Activated CD8-positive, alpha-beta memory T cell treated with anti-CD3 and anti-CD28 coated beads, Interleukin-2, amount 10 ng/mL, durations not matched to agents 7 days and 5 days (primary cell): ENCODE results near the gene AVPI1. TPM values are rescaled to one million over a fixed set of nuclear protein-coding genes. Genes with fewer than 3 reads are reported as not detected.
"Not testable (repeated sequence)": the region's sequence is repeated elsewhere in the genome, so short reads cannot be mapped to it uniquely, and the experiment has no call there.

ENCODE experiments used
- ATAC-seq: fragments of 150-1000 bp; cut with Tn5 transposase; one replicate; pipeline ENCODE4 v1.10.0; 2021; ENCODE audit warnings: moderate library complexity
- CTCF ChIA-PET: fragments of 350-600 bp; sonication (Branson Sonifier 250); formaldehyde crosslinking; loops from one replicate; lab custom pipeline; 2021; ENCODE audit warnings: antibody characterized with exemption; lab: Charles Lee
- DNase-seq: peaks from one replicate; pipeline ENCODE4 v3.0.0-alpha.2; 2020
- H3K27ac Mint-ChIP-seq: one replicate; pipeline ENCODE4 v1.8.0; 2021; ENCODE audit warnings: mild to moderate bottlenecking, mixed read lengths
- H3K27me3 Mint-ChIP-seq: one replicate; pipeline ENCODE4 v1.8.0; 2021; ENCODE audit warnings: mixed read lengths
- H3K36me3 Mint-ChIP-seq: one replicate; pipeline ENCODE4 v1.8.0; 2021; ENCODE audit warnings: mild to moderate bottlenecking, mixed read lengths
- H3K4me1 Mint-ChIP-seq: one replicate; pipeline ENCODE4 v1.8.0; 2021; ENCODE audit warnings: mixed read lengths
- H3K4me3 Mint-ChIP-seq: one replicate; pipeline ENCODE4 v1.8.0; 2021; ENCODE audit warnings: mild to moderate bottlenecking, moderate library complexity, mixed read lengths
- H3K9me3 Mint-ChIP-seq: one replicate; pipeline ENCODE4 v1.8.0; 2022; ENCODE audit warnings: low read depth, mixed read lengths
- total RNA-seq, 2 experiments: library from RNA; stranded (reverse); gene quantifications; one replicate each; pipeline ENCODE4 v1.2.3, GENCODE V29; 2021

AVPI1 gene
- total RNA-seq, 2 experiments from 2014 or later = 1.8 to 1.9 TPM

DNA sequence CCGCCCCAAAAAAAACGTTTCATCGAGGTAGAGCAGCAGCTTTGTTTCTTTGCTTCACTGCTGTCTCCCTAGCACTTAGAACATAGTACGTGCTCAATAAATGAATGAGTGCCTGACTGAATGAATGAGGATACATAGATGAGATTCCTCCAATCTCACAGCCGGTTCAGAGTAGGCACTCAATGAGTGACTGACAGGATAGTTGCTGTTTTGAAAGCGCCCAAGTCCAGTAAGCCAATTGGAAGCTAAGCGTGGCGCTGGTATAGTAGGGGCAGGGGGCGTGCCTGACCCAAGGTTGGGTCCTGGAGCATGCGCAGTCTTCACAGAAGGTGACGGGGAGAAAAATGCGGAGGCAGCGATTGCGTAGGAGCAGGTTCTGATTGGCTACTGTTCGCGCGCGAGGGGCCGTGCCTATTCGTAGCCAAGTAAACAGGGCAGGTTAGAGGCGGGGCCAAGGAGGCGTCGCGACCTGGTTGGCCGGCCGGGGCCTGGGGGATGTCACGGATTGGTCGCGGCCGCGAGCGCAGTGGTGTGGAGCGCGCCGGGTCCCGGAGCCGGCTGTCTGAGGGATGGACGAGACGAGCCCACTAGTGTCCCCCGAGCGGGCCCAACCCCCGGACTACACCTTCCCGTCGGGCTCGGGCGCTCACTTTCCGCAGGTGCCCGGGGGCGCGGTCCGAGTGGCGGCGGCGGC lies 46.7 kb downstream of the AVPI1 start, which contains the start of gene PI4K2A:
Gene PI4K2A, plus strand, starts transcription at position 498 of the 694 bp plus-strand sequence. Its CDS starts 72 bp downstream, at position 570.
- CTCF ChIA-PET = interaction anchor here (0.6 to 2.8 kb wide), 6 partner anchors 9 to 152 kb away, joined by 3 to 8 read pairs (median 3); partner anchors contain the start of gene ANKRD2
- peaks cover 23% of the 10 kb centered on the region for H3K4me1 Mint-ChIP-seq
- no peaks in the 10 kb centered on the region for H3K9me3 Mint-ChIP-seq
- DNase-seq = peak; percentile 100
- ATAC-seq = peak; percentile 98
- peak within 1 kb of the TSS; percentile 88 for H3K27ac Mint-ChIP-seq
- no peaks in the 10 kb centered on the region for H3K27me3 Mint-ChIP-seq
- H3K36me3 Mint-ChIP-seq = peaks cover 14% of the 10 kb centered on the region
- H3K4me3 Mint-ChIP-seq = peak within 1 kb of the TSS; percentile 94

DNA sequence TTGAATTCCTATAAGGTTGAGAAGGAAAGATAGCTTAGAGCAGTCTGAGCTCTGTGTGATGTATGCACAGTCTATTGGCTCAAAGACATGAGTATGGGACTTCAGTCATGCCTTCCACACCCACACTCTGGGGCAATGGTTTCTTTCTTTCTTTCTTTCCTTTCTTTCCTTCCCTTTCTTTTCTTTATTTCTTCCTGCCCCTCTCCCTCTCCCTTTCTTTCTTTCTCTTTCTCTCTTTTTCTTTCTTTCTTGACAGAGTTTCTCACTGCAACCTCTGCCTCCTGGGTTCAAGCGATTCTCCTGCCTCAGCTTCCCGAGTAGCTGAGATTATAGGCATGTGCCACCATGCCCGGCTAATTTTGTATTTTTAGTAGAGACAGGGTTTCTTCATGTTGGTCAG lies 48.0 kb downstream of the AVPI1 start:
- CTCF ChIA-PET, ATAC-seq, H3K4me3 Mint-ChIP-seq, H3K9me3 Mint-ChIP-seq, DNase-seq, H3K27me3 Mint-ChIP-seq, H3K36me3 Mint-ChIP-seq: not testable (repeated sequence)
- peak overlapping the region; percentile 32 for H3K27ac Mint-ChIP-seq
- H3K4me1 Mint-ChIP-seq = peaks cover 23% of the 10 kb centered on the region

DNA sequence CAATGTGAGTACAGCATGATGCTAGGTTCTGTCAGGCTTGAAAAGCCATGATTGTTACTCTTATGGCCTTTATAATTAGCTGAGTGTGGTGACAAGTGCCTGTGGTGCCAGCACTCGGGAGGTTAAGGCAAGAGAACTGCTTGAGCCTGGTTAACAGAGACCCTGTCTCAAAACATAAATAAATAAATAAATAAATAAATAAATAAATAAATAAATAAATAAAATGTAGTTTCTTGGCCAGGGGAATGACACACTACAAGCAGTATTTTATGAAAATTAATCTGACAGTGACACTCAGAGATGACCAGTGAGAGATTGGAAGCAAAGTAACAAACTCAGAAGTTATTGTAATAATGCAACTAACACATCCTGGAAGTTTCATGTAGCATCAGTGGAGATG lies 51.5 kb downstream of the AVPI1 start:
- H3K4me1 Mint-ChIP-seq = peaks cover 17% of the 10 kb centered on the region
- H3K27me3 Mint-ChIP-seq = peaks cover 3% of the 10 kb centered on the region
- H3K9me3 Mint-ChIP-seq = no peaks in the 10 kb centered on the region

DNA sequence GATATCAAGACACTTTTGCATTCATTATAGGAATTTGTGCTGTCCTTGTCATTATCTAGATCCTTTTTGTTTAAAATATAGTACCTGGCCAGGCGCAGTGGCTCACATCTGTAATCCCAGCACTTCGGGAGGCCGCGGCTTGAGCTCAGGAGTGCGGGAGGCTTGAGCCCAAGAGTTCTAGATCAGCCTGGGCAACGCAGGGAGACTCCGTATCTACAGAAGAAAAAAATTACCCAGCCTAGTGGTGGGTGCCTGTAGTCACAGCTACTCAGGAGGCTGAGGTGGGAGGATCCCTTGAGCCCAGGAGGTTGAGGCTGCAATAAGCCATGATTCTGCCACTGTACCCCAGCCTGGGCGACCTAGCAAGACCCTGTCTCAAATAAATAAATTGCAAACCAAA lies 53.1 kb downstream of the AVPI1 start:
- peak; percentile 45 for DNase-seq

More for the DNA sequence above, 51.5 kb downstream of the AVPI1 start:
- Mint-ChIP-seq H3K27ac (no peak overlapping the region), H3K4me3 (no peak overlapping the region), H3K36me3 (no peaks in the 10 kb centered on the region)
- CTCF ChIA-PET = interaction anchor here (1.1 to 1.4 kb wide), 2 partner anchors 8 to 40 kb away, joined by 4 read pairs; no protein-coding TSS in a partner anchor
- DNase-seq (no peak), ATAC-seq (no peak)

DNA sequence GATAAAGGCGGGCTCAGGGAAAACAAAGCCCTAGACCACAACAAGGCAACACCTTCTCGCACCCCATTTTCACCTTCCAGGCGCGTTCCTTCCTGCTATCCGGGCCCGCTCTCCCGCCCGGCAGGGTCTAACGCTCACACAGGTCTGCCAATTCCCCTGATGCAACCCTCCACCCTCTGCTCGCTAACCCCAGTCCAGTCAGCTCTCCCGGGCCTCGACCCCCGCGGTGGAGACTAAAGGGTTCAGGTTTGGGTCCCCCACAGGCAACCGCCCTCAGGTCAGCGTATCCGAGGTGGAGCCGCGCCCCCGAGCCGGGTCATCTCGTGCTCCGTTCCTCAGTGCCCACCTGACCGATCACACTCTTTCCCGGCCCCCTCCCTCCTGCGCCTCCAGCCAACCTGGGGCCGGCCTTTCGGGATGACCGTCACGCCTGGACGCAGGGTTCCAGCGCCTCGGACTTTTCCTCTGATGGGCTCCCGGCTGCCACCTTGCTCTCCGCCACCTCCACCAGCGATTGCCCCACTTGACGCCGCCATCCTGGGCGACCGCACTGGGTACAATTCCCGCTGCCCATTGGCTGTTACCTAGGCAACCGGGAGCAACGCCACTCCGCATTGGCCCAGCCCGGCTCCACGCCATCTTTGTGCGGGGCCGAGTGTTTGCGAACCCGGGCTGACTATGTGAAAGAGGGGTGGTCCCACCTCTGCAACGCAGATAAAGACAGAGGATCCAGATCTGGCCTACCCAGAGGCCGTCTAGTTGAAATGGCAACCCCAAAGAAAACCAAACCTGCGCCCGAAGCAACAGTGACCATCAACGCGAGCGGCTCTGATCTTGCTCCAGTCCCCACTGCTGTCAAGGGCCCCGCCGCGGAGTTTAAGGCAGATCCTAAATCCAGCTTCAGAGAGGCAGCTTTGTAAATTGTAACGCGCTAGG lies 53.8 kb downstream of the AVPI1 start, which contains the start of gene MORN4:
Gene MORN4, minus strand, starts transcription at position 552 of the 936 bp plus-strand sequence. CDS start 13,847 bp downstream, outside the sequence.
- Mint-ChIP-seq H3K27ac (peak within 1 kb of the TSS; percentile 84), H3K27me3 (peaks cover 3% of the 10 kb centered on the region), H3K36me3 (no peaks in the 10 kb centered on the region), H3K4me3 (peak within 1 kb of the TSS; percentile 93), H3K4me1 (peaks cover 12% of the 10 kb centered on the region), H3K9me3 (no peaks in the 10 kb centered on the region)
- DNase-seq (peak; percentile 93), ATAC-seq (peak; percentile 99)
- CTCF ChIA-PET = no interaction called here

More for the DNA sequence above, 53.1 kb downstream of the AVPI1 start:
- ATAC-seq = no peak
- Mint-ChIP-seq H3K4me3 (peak overlapping the region; percentile 93), H3K4me1 (peaks cover 12% of the 10 kb centered on the region), H3K27ac (peak overlapping the region; percentile 84), H3K9me3 (no peaks in the 10 kb centered on the region), H3K36me3 (no peaks in the 10 kb centered on the region), H3K27me3 (peaks cover 3% of the 10 kb centered on the region)
- CTCF ChIA-PET = no interaction called here

DNA sequence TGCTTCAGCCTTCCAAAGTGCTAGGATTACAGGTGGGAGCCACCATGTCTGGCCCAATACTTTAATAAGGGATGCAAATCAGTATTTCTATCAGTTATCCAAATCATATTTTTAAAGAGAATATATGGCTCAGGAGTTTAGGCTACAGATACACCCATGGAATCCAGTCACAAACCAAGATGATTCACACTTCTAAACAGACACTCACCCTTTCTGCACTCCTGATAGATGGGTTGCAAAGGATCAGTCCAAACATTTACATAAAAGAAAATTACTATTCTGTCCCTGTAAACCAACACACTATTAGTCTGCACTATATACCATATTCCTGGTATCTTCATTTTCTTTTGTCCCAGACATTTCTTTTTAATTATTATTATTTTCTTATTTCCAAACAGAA lies 55.9 kb downstream of the AVPI1 start:
- Mint-ChIP-seq H3K9me3 (no peaks in the 10 kb centered on the region), H3K27me3 (peaks cover 3% of the 10 kb centered on the region), H3K36me3 (no peaks in the 10 kb centered on the region), H3K4me3 (no peak overlapping the region), H3K4me1 (peaks cover 12% of the 10 kb centered on the region), H3K27ac (no peak overlapping the region)
- CTCF ChIA-PET = interaction anchor here (1.2 kb wide), 1 partner anchor 77 kb away, joined by 3 read pairs; no protein-coding TSS in a partner anchor
- ATAC-seq (no peak), DNase-seq (no peak)

DNA sequence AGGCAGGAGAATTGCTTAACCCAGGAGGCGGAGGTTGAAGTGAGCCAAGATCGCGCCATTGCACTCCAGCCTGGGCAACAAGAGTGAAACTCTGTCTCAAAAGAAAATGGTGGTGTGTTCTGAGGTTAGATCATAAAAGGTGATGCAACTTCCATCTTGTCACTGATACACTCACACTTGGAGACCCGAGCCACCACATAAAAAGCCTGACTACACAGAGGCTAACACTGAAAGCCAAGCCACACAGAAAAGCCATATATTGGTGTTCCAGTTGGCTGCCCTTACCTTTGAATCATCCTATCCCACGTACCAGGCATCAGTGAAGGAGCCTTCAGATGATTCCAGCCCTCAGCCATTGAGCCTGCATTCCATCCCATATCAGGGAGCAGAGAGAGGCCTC lies 57.8 kb downstream of the AVPI1 start:
- Mint-ChIP-seq H3K27me3 (peaks cover 3% of the 10 kb centered on the region), H3K27ac (no peak overlapping the region), H3K36me3 (no peaks in the 10 kb centered on the region), H3K9me3 (no peaks in the 10 kb centered on the region), H3K4me1 (peaks cover 12% of the 10 kb centered on the region), H3K4me3 (no peak overlapping the region)
- CTCF ChIA-PET = no interaction called here
- no peak for DNase-seq
- no peak for ATAC-seq

DNA sequence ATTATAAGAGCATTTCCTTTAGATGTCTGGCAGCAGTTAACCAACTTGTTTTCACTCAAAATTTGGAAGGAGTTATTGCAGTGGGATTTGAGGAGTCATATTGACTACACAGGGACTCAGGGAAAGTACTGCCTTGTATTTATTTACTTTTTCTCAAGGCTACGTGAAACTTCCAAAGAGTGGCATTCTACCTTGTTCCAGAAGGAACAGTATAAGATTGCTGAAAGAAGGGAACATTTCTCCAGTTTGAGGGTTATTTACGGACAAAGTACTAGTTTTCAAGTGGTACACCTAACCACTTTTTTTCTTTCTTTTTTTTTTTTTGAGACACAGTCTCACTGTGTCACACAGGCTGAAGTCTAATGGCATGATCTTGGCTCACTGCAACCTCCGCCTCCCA lies 58.8 kb downstream of the AVPI1 start:
- Mint-ChIP-seq H3K27ac (no peak overlapping the region), H3K9me3 (no peaks in the 10 kb centered on the region), H3K36me3 (no peaks in the 10 kb centered on the region), H3K27me3 (peaks cover under 1% of the 10 kb centered on the region), H3K4me1 (peaks cover 8% of the 10 kb centered on the region), H3K4me3 (no peak overlapping the region)
- CTCF ChIA-PET = interaction anchor here (1.7 kb wide), 1 partner anchor 7 kb away, joined by 4 read pairs; no protein-coding TSS in a partner anchor
- ATAC-seq = no peak
- no peak for DNase-seq

DNA sequence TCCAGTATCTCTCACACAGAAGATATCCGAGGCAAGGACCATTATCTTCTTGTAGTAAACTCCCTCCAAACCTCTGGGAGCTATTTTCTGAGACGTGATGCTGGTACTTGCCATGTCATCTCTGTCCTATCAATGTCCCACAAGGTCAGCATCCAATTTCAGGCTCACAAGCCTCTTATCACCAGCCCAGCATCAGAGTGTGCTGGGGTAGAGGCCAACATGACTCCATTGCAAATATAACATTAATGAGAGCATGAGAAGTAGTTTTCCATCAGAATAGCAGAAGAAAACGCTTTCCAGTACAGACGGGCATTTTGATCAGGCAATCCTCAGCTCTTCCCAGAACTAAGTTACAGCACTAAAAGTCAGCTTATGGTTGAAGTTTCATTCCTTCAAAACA lies 59.3 kb downstream of the AVPI1 start:
- ATAC-seq = no peak
- DNase-seq = no peak
- H3K4me1 Mint-ChIP-seq = peaks cover 4% of the 10 kb centered on the region
- no peaks in the 10 kb centered on the region for H3K9me3 Mint-ChIP-seq
- H3K27me3 Mint-ChIP-seq = no peaks in the 10 kb centered on the region
- H3K4me3 Mint-ChIP-seq = no peak overlapping the region
- H3K27ac Mint-ChIP-seq = no peak overlapping the region
- CTCF ChIA-PET = interaction anchor here (1.7 kb wide), 1 partner anchor 8 kb away, joined by 4 read pairs; no protein-coding TSS in a partner anchor
- no peaks in the 10 kb centered on the region for H3K36me3 Mint-ChIP-seq

Other genes with a start within 250 kb of the AVPI1 start
- 10 to 100 TPM; 49.5 to 56.8 TPM for gene EXOSC1, start 241.2 kb downstream of the AVPI1 start, total RNA-seq
- 10 to 100 TPM; 33.1 to 42.4 TPM for gene ZDHHC16, start 241.1 kb downstream of the AVPI1 start, total RNA-seq
- gene MMS19, start 188.8 kb downstream of the AVPI1 start, total RNA-seq = 10 to 100 TPM; 81.1 to 81.6 TPM
- 1 to 10 TPM in 1 of 2 experiments, under 1 TPM in 1; 0.88 to 1.3 TPM for gene UBTD1, start 188.3 kb downstream of the AVPI1 start, total RNA-seq
- gene ANKRD2, start 114.5 kb downstream of the AVPI1 start, total RNA-seq = under 1 TPM; 0.26 to 0.67 TPM
- not detected for gene HOGA1, start 102.9 kb downstream of the AVPI1 start, total RNA-seq
- gene C10orf62, start 97.5 kb downstream of the AVPI1 start, total RNA-seq = not detected
- gene MORN4, start 53.7 kb downstream of the AVPI1 start, total RNA-seq = 1 to 10 TPM; 1.9 to 2.1 TPM
- gene PI4K2A, start 46.6 kb downstream of the AVPI1 start, total RNA-seq = 10 to 100 TPM; 10.5 to 13.2 TPM
- 1 to 10 TPM; 2.8 to 3.0 TPM for gene MARVELD1, start 26.5 kb upstream of the AVPI1 start, total RNA-seq
- 10 to 100 TPM; 31.4 to 32.8 TPM for gene ZFYVE27, start 49.9 kb upstream of the AVPI1 start, total RNA-seq
- not detected for gene SFRP5, start 84.8 kb upstream of the AVPI1 start, total RNA-seq
- gene GOLGA7B, start 162.6 kb upstream of the AVPI1 start, total RNA-seq = 1 to 10 TPM; 1.5 to 4.3 TPM